Retina (tissue), 1 donor: ENCODE results near the gene SEZ6L.
A peak's percentile ranks its signal among the peaks of the same experiment; 100 is the strongest.

Experiments
- DNase-seq: peaks from one replicate; pipeline ENCODE4 v3.0.0-alpha.2; 2016

Gene SEZ6L

GRCh38 chr22:26169315-26170111 is at the start of gene SEZ6L:
Gene SEZ6L (plus strand): TSS chr22:26169462. CDS start chr22:26169670, 208 bp downstream.
- DNase-seq, result peak; percentile 63

DNA sequence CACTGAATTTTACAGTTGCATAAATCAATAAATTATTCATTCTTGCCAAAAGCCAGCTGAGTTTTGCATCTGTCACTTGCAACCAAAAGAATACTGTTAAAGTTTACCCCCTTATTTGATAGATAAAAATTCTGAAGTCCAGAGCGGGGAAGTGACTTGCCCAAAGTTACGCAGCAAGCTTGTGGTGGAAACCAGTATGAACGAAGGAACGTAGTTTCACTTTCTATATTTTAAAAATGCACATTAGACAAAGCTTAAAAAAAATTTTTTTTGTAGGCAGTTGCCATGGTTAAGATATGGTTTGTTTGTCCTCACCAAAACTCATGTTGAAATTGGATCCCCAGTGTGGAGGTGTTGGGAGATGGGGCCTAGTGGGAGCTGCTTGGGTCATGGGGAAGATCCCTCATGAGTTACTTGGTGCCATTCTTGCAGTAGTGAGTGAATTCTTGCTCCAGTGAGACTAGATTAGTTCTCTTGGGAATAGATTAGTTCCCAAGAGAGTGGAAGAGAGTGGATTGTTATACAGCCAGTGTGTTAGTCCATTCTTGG is 46.3 kb upstream of the SEZ6L start:
- DNase-seq, result no peak

DNA sequence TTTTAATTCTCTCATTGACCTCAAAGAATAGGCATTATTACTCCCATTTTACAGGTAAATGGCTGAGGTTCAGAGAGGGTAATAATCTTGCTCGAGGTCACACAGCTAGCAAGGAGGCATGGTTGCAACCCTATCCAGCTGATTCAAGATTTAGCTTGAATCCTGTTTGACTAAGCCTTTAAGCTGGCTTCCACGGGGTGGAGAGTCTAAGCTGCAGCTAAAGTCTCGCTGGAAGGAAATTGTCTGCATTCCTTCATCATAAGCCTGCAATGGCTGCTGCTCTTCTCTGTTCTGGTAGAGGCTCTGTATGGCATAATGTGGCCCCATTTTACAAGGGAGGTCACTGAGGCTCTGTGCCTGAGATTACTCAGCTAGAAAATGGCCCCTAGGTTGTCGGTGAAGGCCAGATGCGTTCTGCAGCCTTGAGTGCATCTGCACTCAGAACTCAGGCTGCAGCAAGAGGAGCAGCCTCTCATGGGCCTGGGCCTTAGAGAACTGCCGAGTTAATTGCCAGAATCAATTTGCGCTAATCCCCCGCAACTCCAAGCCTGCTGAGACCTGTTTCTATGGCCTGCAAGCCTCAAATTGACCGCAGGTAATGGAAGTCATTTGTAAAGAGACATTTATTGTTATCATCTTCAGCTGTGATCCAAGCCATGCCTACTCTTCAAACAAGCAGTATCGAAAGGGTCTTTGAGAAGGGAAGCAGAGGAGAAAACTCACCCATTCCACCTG is 44.1 kb upstream of the SEZ6L start:
- peak; percentile 44 for DNase-seq

GRCh38 chr22:26127126-26127525 is 42.1 kb upstream of the SEZ6L start:
- no peak for DNase-seq

- DNase-seq, result no peak
Measured at GRCh38 chr22:26127556-26127955, 41.7 kb upstream of the SEZ6L start.

GRCh38 chr22:26131589-26132154 is 37.6 kb upstream of the SEZ6L start:
- DNase-seq, result peak; percentile 18

DNA sequence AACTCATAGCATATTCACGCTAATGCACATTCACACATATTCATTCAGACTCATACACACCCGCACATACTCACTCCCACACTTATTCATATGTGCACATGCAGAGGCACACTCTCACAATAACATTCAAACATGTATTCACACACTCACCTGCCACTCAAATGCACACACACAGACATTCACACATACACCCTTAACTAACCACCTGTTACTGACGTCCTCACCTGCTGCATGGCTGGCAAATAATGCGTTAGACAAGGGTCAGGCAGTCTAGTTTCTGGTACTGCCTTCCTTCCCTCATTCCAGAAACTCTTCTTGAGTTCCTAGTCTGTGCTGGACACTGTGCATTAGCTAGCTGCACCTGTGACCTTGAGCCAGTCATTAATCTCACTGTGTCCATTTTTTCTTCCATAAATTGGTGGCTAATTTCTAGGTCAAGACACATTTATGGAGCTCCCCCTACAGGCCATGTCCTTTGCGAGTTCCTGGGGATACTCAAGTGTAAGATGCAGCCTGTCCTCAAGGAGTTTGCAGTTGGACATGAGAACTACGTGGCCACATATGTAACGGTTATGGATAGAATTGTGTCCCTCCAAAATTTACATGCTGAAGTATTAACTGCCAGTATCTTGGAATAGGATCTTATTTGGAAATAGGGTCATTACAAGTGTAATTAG is 34.5 kb upstream of the SEZ6L start:
- DNase-seq, result no peak

- no peak for DNase-seq
Measured at GRCh38 chr22:26135806-26136205, 33.5 kb upstream of the SEZ6L start.

DNA sequence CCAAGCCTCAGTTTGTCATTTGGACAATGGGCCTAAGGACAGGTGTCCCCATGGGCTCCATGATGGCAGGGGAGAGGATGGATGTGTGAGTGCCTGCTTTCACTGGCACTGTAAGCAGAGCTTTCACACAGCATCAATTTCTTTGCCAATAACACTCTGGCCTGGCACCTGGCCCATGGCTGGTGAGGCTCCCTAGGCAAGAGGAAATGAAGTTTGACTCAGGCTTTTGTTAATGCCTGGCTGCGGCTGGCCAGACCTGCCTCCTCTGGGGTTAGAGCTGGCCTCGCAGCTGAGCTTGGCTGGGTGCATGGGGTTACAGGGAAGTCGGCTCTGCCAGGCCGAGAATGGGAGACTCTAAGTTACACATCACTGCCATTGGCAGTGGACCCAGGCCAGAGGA is 30.0 kb upstream of the SEZ6L start:
- no peak for DNase-seq

DNA sequence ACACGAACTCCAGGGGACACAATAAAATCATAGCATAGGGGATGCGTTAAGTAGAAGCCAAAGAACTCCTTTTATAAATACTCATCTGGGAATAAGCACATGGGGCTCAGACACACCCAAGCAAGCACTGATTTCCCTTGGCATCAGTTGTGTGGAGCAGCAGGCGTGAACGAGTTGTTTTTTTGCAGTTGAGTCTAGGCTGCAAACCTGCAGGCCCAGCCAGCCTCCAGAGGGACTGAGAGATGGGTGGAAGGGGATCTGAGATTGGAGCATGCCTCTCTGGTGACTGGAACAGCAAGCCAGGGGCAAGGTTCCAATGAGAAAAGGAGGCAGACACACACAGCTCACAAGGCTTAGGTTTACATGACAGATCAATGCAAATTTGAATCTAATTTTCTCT is 27.4 kb upstream of the SEZ6L start:
- DNase-seq, result no peak

GRCh38 chr22:26143806-26144325 is 25.4 kb upstream of the SEZ6L start:
- DNase-seq, result no peak

GRCh38 chr22:26159886-26160285 is 9.4 kb upstream of the SEZ6L start:
- no peak for DNase-seq

DNA sequence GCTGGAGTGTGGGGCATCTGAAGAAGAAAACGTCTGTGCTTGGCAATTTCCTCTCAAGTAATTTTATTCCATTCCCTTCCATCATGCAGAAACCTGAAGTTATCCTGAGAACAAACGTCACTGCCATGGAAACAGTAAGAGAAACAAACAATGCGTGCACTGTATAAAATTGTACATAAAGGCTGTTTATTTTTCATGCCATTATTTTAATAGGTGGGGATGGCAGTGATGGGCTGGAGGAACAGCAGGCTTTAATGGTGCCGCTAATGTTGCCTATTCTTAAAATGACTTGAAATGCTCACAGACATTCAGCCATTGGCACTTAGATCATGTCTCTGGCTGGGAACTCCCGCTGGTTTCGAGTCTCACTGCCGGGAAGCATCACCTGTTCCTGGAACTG is 7.5 kb upstream of the SEZ6L start:
- DNase-seq, result no peak

DNA sequence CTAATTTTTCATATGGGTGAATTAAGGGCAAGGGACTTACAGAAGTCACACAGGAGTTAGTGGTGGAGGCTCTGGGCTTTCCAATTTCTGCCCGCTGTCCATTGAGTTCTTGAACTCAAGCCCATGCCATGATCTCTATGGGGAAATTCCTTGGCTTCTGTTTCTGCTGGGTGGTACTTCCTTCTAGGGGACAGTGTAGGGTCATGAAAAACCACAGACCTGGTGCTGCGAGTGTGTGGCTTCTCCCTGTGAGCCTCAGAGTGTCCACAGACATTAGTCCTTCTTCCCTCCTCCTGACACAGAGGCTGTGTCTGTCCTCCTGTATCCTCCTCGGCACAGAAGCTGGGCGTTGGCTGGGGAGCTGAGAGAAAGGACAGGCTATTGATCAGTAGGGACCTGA is 6.3 kb upstream of the SEZ6L start:
- no peak for DNase-seq

DNA sequence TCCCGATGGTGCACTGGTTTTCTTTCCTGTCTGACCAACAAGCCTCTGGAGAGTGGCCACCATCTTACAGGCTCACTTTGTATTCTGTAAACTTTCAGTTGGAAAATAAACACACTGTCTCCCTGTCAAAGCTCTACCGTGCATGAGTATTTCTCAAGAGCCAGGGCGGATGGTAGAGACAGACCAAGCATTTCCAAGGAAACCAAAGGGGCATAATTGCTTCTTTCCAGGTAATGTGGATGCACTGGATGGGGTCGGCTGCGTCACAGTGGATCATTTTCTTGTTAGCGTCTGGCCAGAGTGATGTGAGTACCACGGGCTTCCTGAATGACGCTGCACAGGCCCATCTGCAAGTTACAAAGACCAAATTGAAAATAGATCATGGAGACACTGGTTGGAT is 5.1 kb upstream of the SEZ6L start:
- no peak for DNase-seq

DNA sequence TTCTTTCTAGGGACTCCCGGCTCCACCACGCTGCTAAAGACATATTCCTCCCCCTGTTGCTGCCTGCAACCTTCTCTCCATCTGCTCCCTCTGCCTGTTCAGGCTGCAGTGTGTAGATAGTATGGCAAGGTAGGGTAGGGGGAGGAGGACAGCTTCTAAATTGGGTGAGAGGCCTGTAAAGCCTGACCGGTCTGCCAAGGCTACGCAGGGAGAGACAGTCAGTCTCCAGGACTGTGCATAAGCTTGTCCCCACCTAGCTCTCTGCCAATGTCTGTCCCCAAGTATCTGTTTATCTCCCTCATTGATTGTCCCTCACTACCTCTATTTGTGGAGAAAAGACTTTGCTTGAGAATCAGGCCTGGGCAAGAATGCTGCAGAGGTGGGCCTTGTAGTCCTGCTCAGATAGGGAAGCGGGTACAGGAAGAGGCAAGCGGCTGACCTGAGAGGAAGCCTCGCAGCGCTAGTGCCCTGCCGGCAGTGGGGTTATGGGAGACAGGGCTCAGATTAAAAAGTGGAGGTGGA is 871 bp upstream of the SEZ6L start:
- DNase-seq, result peak; percentile 37

DNA sequence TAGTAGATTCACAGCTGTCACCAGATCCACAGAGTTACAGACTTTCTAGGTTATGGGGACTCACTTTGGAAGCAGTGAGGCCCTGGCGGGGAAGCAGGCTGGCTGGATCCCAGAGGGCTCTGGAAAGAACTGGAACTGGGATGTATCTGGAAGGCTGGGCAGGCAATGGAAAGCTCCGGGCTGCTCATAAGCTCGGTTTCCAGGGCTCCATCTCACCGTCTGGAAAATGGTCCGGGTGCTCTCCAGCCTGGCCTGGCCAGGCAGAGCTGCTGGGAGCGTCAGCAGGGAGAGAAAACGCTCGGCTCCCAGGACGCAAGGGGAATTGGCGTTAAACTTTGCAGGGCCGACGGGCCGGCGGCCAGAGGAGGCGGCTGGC is 335 bp upstream of the SEZ6L start:
- peak; percentile 72 for DNase-seq

DNA sequence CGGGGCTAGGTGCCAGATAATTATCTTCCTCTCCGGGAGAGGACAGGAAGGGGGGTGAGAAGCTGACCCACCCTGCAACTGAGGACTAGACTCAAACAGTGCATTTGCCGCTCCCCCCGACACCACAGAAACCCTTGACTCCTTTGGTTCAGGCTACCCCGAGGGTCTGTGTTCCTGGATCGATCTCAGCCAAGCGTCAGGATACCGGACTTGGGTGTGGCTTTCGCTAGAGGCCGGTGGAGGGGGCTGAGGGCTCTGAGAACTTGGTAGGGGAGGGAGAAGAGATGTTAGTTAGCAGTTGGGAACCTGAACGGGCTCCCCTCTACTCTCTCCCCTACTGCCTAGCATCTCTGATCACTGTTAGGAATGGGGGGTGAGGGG is 840 bp downstream of the SEZ6L start:
- peak; percentile 56 for DNase-seq

DNA sequence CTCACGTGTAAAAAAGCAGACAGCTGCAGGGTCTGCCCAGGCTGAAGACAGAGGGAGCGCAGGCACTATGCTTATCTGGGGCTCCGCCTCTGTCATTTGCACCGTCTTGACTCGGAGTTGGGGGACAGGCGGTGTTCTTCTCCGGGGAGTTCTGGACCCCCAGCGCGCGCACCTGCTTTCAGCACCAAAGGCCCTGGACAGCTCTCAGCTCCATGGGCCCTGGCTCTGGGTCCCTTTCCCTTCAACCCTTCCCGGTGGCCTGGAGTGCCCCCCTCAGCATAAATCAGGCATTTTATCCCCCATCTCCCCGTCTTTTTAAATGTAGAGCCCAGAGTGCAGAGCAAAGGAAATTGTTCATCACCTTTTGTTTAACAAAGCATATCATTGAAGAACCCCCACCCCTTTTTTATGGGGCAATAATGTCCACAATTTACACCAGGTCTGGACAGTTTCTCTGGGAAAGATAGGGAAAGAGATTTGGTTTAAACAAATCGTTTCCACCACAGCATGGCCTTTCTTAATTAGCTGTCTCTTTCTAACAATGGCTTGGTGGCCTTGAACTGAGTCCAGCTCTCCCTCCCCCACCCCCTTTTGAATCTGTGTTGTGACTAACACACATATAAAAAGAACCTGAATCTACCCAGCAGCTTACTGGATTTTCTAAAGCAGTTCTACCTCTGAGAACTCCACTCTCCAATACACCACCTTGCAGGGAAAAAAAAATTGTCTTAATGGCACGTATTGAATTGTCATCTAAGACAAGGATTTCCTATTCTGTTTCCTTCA is 1.7 kb downstream of the SEZ6L start:
- peak; percentile 78 for DNase-seq

DNA sequence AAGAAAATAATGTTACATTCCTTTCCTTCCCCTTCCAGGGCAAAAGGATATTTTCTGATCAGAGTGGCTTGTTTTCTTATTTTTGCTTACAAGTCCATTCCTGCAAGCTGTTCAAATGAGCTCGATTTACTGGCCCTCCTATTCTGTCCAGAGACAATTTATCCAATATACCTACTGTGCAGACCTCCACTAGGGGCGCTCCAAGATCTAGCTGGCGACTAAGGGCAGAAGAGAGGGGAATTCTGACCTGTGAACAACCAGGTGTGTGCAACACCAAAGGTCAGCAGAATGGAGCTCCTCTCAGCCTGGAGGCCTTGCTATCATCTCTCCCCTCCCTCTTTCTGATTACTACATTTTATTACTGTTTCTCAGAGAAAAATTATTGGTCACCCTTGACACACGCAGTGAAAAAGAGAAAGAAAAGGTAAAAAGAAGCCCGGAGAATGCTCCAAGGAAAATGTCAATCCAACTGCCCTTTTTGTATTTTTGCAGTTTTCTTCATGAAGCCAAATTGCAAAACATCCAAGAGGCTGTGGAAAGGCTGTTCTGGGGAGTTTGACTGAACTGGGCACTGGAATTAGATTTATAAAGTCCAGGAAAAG is 3.2 kb downstream of the SEZ6L start:
- peak; percentile 49 for DNase-seq

DNA sequence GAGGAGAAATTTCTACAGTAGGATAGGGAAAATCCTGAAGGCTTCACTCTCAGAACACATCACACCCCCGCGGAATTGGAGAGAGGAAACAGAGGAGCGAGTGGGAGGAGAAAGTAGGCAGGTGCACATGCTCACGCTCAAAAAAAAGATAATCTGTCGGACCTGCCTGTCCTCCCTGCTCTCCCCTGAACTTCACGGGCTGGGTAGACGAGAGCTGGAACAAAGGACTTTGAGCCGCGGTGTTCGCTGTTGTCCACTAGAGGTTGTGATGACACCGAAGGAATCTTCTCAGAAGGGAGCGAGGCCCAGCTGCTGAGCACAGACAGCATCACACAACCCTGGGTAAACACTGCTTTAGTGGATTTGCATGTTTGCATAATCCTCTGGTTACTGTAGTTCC is 5.0 kb downstream of the SEZ6L start:
- DNase-seq, result peak; percentile 48
